HG03039 (cell line): ENCODE measurements around the gene JOSD1.

Experiments used
- ATAC-seq: cut with Tn5 transposase; IDR thresholded peaks from one replicate; pipeline ENCODE4 v1.9.1; 2021; ENCODE audit warnings: mild to moderate bottlenecking, moderate library complexity; ENCODE audit not compliant: unreplicated experiment

The JOSD1 gene

DNA sequence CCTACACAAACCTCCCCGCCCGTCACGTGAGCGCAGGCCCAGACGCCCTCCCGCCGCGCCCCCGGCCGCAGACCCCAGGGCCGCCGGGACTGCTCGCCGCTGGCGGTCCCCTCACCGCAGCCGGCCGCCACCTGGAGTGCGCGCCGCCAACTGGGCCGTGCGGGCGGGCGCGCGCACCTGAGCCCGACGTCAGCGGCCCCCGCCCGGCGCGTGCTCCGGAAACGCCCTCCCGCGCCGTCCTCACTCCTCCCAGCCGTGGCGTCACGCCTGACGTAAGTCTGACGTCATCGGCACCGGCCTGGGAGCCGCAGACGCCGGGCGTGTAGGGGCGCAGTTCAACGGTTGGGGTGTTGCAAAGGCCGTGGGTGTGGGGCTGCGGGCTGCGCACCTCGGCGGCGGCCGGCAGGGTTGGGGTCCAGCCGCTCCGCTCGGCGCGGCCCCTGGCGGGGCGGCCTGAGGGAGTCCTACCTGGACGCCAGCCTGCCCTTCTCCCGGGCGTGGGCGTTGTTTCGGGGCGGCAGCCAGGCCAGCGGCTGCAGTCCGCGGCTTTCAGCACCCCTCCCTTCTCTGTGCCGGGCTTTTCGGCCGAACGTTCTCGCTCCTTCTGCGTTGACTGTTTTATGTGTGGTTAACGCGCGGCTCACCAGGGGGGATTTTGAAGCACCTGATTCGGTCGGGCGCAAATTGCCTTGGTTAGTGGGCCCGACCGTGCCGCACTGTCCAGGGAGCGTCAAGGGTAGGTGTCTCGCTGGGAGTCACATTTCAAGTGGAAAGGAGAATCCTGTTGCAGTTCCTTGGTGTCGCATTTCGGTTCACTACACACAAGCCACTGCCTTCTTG, at the start of gene JOSD1:
Gene JOSD1 (minus strand): TSS at position 155 of the 840 bp plus-strand sequence. CDS start 956 bp downstream, outside the sequence.
- ATAC-seq, result peak; percentile 34

DNA sequence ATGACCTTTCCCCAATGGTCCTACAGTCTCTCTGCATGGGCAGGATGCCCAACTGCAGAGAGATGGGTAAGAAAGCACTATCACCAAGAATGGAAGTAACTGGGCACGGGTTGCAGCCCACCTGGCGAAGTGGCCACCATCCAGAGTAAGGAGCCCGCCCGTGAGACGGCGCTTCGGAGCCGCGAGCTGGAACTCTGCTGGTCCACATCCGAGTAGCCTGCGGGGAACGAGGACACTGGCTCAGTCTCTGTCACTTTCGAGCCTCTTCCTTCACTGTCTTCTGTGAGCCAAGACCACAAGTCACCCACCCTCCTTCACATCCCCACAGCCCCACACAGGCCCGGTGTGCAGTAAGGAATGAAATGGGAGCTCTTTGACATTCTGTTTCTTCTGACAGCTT, 49.4 kb upstream of the JOSD1 start:
- no peak for ATAC-seq

DNA sequence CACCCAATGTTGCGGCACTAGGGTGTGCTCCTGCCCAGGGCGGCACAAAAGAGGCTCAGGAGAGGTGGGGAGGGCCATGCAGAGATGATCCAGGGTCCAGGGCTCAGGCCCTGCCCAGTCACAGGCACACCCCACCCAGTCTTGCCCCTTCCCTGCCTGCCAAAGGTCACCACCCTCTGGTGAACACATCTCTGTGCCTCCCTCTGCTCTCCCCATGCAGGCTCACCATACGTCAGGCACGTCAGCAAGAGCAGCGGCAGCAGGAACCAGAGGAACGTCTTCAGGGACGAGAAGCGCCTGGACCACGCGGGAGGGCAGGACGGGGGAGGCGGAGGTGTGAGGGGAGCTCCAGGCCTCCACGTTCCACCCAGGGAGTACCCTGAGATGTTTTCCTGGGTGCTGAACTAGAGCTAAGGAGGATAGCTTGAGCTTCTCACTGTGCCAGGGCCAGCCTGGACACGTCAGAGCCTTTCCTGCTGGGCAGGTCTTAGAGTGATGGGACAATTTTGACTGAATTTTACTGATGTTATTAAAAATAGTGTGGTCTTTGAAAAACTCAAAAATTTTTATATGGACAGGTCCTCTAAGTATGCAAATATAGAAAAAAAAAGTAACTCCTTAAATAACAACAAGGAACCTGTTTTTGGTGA, 47.9 kb upstream of the JOSD1 start:
- ATAC-seq, result no peak

GRCh38 chr22:38745676-38746460, 45.1 kb upstream of the JOSD1 start:
- no peak for ATAC-seq

GRCh38 chr22:38744981-38745380, 44.2 kb upstream of the JOSD1 start:
- no peak for ATAC-seq

DNA sequence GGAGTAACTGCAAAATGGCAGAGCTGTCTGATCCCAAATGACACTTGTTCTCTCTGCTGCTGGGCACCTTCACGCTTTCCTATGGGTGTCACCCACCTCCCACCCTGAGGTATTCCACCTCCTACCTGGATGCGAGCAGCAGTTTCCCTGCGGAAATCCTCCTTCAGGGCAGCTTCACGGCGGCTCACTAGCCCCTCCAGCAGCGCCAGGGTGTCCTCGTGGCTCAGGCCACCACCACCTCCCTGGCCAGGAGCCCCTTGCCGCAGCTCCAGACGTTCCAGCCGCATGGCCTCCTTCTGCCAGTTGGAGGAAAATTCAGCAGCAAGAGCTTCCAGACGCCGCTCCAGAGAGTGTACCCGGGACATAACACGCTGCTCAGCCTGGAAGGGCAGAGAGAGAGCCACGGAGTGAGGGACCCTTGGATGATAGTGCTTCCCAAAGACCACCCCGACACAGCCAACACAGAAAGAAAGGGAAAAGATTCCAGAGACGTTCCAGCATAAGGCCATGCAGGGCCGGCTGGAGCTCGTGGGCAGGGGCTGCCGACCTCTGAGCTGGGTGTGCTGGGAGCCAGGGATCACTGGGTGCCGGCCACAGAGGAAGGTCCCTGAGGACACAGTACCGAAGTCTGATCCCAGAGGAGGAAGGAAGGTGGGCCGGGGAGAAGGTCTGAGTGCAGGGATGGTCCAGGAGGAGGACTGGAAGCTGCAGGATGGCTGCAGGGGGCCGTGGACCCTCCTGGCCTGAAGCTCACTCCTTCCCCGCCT, 41.6 kb upstream of the JOSD1 start:
- no peak for ATAC-seq

GRCh38 chr22:38741576-38741975, 40.8 kb upstream of the JOSD1 start:
- ATAC-seq, result no peak

DNA sequence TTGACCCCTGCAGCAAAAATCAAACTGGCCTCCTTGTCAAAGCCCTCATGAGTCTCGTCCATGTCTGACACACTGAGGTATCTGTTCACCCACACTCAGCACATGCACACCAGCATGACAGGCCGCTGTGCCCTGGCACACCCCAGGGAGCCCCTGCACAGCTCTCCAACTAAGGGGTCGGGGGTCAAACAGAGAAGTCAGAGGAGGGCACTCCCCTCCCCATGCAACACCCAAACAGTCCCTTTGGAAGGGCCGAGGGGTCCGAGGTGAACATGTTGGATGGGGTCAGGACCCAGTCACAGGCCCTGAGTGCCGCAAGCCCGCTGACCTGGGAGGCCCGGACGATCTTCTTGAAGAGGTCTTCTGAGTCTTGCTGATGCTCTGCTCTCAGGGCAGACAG, 40.4 kb upstream of the JOSD1 start:
- no peak for ATAC-seq

DNA sequence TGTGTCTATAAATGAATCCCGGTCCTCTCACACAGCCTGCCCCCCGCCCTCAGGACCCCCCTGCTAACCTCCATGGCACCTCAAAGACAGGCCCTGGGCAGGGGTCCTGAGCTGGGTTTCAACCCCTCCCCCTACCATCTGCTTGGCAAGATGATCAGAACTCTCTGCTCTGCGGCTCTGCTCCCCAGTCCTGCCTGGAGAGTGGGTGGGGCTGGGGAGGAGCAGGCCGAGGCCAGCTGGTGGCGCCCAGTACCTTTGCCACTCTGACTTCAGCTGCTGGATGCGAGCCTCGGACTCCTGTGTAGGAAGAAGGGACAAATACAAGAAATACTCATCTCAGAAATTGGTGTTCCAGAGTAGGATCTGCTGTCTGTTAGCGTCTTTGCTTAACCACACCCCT, 40.0 kb upstream of the JOSD1 start:
- no peak for ATAC-seq

GRCh38 chr22:38740116-38740723, 39.5 kb upstream of the JOSD1 start:
- ATAC-seq, result no peak

- no peak for ATAC-seq
Observed at GRCh38 chr22:38739300-38740055, 38.7 kb upstream of the JOSD1 start.

GRCh38 chr22:38738475-38739070, 37.8 kb upstream of the JOSD1 start:
- no peak for ATAC-seq

GRCh38 chr22:38737302-38738060, 36.7 kb upstream of the JOSD1 start:
- no peak for ATAC-seq

- ATAC-seq, result no peak
Observed at GRCh38 chr22:38736257-38736570, 35.5 kb upstream of the JOSD1 start.

DNA sequence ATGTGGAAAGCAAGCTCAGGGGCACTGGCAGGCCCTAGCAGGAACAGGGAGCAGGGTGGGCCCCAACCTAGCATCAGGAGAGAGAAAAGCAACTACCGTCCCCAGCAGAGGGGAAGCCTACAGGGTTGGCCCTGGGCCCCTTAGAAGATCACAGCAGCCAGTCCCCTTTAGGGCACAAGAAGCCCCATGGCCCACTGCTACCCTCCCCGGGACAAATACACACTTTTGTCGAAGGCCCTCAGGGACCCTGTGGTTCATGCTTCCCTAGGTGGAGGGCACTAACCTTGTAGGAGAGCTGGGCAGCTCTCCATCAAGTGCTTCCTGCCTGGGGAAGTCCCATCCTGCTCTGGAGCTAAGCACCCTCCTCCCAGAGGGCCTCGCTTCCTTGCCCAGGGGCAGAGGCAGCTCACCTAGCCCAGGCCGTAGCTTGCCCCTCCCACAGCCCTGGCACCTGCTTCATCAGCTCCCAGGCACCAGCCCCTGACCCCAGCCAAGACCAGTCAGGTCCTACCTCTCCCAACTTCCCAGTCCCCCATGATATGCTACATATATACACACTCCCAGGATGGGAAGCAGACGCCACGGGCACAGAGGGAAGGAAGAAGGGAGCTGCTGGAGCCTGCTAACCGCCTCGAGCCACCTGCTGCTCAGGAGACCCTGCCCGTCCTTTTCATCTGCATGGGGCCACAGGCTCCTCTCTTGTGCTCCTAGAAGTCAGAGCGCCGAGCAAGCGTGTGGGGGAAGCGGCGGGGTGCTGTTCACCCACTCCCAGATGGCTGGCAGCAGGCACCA, 34.9 kb upstream of the JOSD1 start:
- ATAC-seq, result no peak

GRCh38 chr22:38735126-38735464, 34.4 kb upstream of the JOSD1 start:
- ATAC-seq, result no peak

DNA sequence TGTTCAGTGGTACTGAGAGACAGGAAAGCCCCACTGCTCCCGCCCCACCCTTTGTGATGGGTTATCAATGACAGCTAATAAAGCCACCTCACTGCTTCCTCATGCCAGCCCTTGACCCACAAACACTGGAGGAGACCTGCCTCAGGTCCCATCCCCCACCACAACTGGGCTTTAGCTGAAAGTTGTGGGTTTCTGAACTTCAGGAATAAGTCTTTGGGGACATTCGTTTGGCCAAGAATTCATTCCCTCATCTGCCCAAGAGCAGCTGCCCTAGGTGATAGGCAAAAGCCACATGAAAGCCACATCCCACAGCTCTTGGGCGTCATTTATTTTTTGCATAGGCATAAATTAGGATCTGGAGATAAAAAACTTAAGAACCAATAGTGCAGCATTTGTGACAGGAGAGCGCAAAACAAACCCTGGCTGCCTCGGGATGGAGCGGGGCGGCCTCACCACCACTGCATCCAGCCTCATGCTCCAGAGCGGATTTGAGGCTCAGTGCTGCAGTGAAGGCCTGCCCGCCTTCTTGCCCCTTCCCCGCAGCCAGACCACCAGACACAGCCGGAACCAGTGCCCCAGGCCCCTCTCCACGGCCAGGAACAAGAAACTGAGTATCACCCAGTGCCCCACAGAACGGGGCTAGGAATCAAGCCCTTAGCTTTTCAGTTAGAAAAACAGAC, 33.8 kb upstream of the JOSD1 start:
- no peak for ATAC-seq
